Skeletal muscle tissue (tissue), 4 donors: Measurements from ENCODE around the gene IGHMBP2. TPM values are rescaled to one million over a fixed set of nuclear protein-coding genes. Genes with fewer than 3 reads are reported as not detected.
A peak's percentile ranks its signal among the peaks of the same experiment; 100 is the strongest.
"Not testable (repeated sequence)": the region's sequence is repeated elsewhere in the genome, so short reads cannot be mapped to it uniquely, and the experiment has no call there.

Experiments used
- H3K27ac ChIP-seq: one replicate; pipeline ENCODE4 v1.7.0; 2013; ENCODE audit warnings: mild to moderate bottlenecking, low read depth, low read length, inconsistent platforms
- H3K27me3 ChIP-seq, 3 donors: one replicate each; pipeline ENCODE4 v1.7.0; 2013; ENCODE audit warnings: low read length in 3 of 3; ENCODE audit not compliant: control insufficient read depth in 3 of 3, insufficient read depth in 3 of 3
- H3K36me3 ChIP-seq, 3 donors: one replicate each; pipeline ENCODE4 v1.7.0; 2013; ENCODE audit warnings: low read length in 3 of 3; ENCODE audit not compliant: control insufficient read depth in 3 of 3, insufficient read depth in 3 of 3
- H3K4me1 ChIP-seq, 3 donors: one replicate each; pipeline ENCODE4 v1.7.0; 2013; ENCODE audit warnings: low read length in 3 of 3, mild to moderate bottlenecking in 3 of 3; ENCODE audit not compliant: control insufficient read depth in 3 of 3, insufficient read depth in 3 of 3
- H3K4me3 ChIP-seq, 3 donors: one replicate each; pipeline ENCODE4 v1.7.0; 2013; ENCODE audit warnings: low read length in 3 of 3
- H3K9ac ChIP-seq, 3 donors: one replicate each; pipeline ENCODE4 v1.7.0; 2013; ENCODE audit warnings: low read length in 3 of 3, mild to moderate bottlenecking in 3 of 3, moderate library complexity in 2 of 3, low read depth in 1 of 3
- H3K9me3 ChIP-seq, 3 donors: one replicate each; pipeline ENCODE4 v1.7.0; 2013; ENCODE audit warnings: low read length in 3 of 3; ENCODE audit not compliant: control insufficient read depth in 3 of 3
- total RNA-seq: library from RNA; depleted of rRNA; stranded (reverse); fragments of >200 nt; gene quantifications from one replicate; pipeline ENCODE4 v1.2.3, GENCODE V29; 2014
- donor health status: Osteomylitis.

Gene IGHMBP2
- total RNA-seq: 11.0 TPM

GRCh38 chr11:68903288-68904247 is at the start of gene IGHMBP2, which contains the start of gene MRPL21:
IGHMBP2 (plus strand) TSS chr11:68903891; CDS start chr11:68903953, 62 bp downstream.
MRPL21 (minus strand) TSS chr11:68903832; CDS start chr11:68903810, 22 bp downstream.
- Histone ChIP-seq H3K27ac (peak within 1 kb of the TSS; percentile 77), H3K4me3 (peak within 1 kb of the TSS; percentile 91 to 100 (median 99)), H3K4me1 (peaks cover 24 to 35% (median 28%) of the 10 kb centered on the region in 3 donors)

DNA sequence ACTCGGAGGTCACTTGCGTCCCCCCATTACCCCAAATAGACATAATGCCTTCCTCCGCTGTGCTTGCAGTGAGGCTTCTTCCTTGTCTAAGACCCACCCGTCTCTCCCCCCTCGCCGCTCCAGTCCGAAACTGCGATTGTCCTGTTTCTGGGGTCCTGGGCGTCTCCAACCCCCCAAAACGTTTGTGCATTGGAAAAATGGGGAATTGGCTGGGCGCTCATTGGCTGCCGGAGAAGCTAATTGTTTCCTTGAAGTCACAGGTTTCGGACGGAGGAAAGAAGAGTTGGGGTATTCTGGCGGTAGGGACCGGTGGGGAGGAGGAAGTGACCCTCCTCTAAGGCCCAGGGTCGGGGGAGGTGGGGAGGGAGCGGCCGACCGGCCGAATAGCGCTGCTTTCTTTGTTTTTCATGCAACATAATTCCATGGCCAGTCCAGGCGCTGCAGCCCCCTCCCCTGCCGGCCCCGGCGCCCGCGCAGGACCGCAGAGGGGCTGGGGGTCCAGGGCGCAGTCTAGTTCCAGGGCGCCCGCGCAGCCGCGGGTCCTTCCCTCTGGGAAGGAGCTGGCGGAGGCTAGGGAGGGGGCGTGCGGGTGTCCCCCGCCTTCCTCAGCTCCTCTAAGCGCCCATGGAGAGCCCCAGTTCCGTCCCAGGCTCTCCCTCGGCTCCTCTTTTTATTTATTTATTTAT is 49.3 kb upstream of the IGHMBP2 start:
- Histone ChIP-seq H3K27ac (no peak overlapping the region), H3K4me3 (no peak overlapping the region)

More at GRCh38 chr11:68903288-68904247, at the start of gene IGHMBP2, which contains the start of gene MRPL21:
- H3K9me3 ChIP-seq: no peaks in the 10 kb centered on the region
- H3K36me3 ChIP-seq: peaks cover 17 to 30% (median 22%) of the 10 kb centered on the region in 3 donors
- peak within 1 kb of the TSS; percentile 95 to 98 (median 96) for H3K9ac ChIP-seq
- H3K27me3 ChIP-seq: no peaks in the 10 kb centered on the region

DNA sequence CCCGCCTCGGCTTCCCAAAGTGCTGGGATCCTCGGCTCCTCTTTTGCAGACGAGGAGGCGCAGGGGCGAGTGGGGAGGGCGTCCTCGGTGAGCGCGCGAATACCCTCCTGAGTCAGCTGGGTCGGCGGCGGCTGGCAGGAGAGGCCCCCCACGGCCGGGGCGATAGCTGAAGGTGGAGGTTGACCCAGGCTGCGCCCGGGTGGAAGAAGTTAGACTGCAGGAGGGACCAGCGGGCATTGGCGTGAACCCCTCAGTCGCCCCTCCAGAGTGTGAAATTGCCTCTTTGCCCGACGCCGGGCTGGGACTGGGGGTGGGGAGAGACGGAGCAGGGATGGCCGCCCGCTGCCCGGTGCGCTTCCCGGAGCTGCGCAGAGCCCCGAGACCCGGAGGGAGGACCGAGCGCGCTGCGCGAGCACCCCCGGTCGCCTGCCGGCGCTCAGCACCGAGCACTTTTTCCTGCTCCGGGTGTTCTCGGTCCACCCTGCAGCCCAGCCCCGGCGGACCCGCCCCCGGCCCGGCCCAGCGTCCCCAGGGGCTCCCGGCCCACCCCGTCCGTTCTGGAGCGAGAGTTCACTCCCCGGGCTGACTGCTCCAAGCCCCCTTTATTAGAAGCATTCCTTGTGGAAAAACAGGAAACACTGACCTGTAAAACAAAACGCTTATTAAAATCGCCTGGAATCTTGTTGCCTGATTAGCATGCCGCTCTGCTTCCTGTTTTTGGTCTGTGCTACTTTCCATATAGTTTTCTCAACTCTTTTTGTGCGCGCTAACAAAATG is 48.3 kb upstream of the IGHMBP2 start:
- Histone ChIP-seq H3K27ac (peak overlapping the region; percentile 30), H3K9ac (peak overlapping the region in 2 of 3 donors; percentile 14 to 45), H3K4me1 (peaks cover 0 to 17% (median 0%) of the 10 kb centered on the region in 3 donors), H3K4me3 (peak overlapping the region; percentile 40 to 60 (median 59)), H3K36me3 (no peaks in the 10 kb centered on the region), H3K9me3 (no peaks in the 10 kb centered on the region), H3K27me3 (peaks cover 8 to 29% (median 19%) of the 10 kb centered on the region in 3 donors)

More for the DNA sequence above, 49.3 kb upstream of the IGHMBP2 start:
- Histone ChIP-seq H3K9ac (no peak overlapping the region), H3K36me3 (no peaks in the 10 kb centered on the region), H3K4me1 (peaks cover 0 to 17% (median 0%) of the 10 kb centered on the region in 3 donors), H3K27me3 (peaks cover 9 to 29% (median 19%) of the 10 kb centered on the region in 3 donors), H3K9me3 (no peaks in the 10 kb centered on the region)

GRCh38 chr11:68856425-68857030 is 47.2 kb upstream of the IGHMBP2 start:
- Histone ChIP-seq H3K27me3 (peaks cover 8 to 29% (median 19%) of the 10 kb centered on the region in 3 donors), H3K4me1 (peaks cover 0 to 17% (median 0%) of the 10 kb centered on the region in 3 donors)
- not testable (repeated sequence) for H3K4me3 ChIP-seq, H3K27ac ChIP-seq, H3K36me3 ChIP-seq, H3K9ac ChIP-seq, H3K9me3 ChIP-seq

DNA sequence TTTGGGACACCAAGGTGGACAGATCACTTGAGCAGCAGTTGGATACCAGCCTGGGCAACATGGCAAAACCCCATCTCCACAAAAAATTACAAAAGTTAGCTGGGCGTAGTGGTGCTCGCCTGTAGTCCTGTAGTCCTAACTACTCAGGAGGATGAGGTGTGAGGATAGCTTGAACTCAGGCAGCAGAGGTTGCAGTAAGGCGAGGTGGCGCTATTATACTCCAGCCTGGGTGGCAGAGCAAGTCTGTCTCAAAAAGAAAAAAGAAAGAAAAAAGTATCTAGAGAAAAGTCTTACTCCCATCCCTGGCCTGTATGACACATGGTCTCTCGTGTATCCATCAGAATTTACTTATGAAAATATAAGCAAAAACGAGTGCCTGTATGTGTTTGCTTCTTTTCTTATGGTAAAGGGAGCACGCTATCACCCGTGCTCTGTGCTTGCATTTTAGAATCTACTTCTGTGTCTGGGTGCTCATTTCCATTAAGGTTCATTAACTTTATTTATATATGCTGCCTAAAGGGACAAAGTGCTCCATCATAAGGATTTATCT is 46.6 kb upstream of the IGHMBP2 start:
- Histone ChIP-seq H3K9me3 (no peaks in the 10 kb centered on the region), H3K9ac (no peak overlapping the region), H3K27ac (no peak overlapping the region), H3K4me1 (peaks cover 0 to 17% (median 0%) of the 10 kb centered on the region in 3 donors), H3K36me3 (no peaks in the 10 kb centered on the region), H3K27me3 (peaks cover 8 to 29% (median 19%) of the 10 kb centered on the region in 3 donors), H3K4me3 (no peak overlapping the region)

GRCh38 chr11:68859123-68859522 is 44.6 kb upstream of the IGHMBP2 start:
- Histone ChIP-seq H3K27ac (no peak overlapping the region), H3K36me3 (no peaks in the 10 kb centered on the region), H3K4me3 (no peak overlapping the region), H3K9ac (no peak overlapping the region), H3K9me3 (no peaks in the 10 kb centered on the region), H3K4me1 (peaks cover 0 to 17% (median 0%) of the 10 kb centered on the region in 3 donors), H3K27me3 (peaks cover 6 to 16% (median 11%) of the 10 kb centered on the region in 3 donors)

GRCh38 chr11:68862421-68862820 is 41.3 kb upstream of the IGHMBP2 start:
- Histone ChIP-seq H3K27me3 (peaks cover 0 to 5% (median 0%) of the 10 kb centered on the region in 3 donors), H3K9me3 (no peaks in the 10 kb centered on the region), H3K4me3 (no peak overlapping the region), H3K4me1 (peaks cover 0 to 7% (median 0%) of the 10 kb centered on the region in 3 donors), H3K9ac (no peak overlapping the region), H3K36me3 (no peaks in the 10 kb centered on the region), H3K27ac (no peak overlapping the region)

DNA sequence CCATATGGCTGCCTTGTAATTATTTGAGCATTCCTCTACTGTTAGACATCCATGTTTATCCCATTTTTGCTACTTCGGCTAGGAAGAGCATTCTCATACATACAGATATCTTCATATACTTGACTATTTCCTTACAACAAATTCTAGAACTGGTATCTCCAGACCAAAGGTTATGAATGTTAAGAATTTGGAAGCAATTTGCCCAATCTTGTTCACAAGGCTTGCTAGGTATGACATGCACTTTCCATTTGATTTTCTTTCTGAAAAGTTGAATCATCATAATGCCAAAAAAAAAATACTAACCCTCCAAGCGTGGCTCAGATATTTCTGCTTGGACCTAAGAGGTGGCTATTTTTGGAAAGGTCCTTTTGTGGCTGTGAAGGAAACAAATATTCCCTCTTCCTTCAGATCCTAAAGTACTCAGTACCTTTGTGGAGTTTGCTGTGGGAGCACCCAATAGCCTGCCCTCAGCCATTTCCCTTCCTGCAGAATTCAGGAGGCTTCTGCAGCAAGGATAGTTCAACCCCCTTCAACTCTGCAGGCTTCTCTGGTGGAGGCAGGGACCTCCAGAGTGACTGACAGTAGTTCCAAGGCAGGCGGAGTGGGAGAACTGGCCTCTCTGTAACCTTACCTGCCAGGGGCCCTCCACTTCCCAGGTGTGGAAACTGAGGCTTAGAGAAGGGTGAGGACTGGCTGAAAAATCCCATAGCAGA is 40.0 kb upstream of the IGHMBP2 start:
- no peak overlapping the region for H3K27ac ChIP-seq
- no peaks in the 10 kb centered on the region for H3K9me3 ChIP-seq
- H3K36me3 ChIP-seq: no peaks in the 10 kb centered on the region
- H3K4me1 ChIP-seq: peaks cover 0 to 2% (median 0%) of the 10 kb centered on the region in 3 donors
- peaks cover 0 to 5% (median 0%) of the 10 kb centered on the region in 3 donors for H3K27me3 ChIP-seq
- no peak overlapping the region for H3K4me3 ChIP-seq
- no peak overlapping the region for H3K9ac ChIP-seq
